Heart left ventricle (tissue), 13 donors: ENCODE data around the gene PREX1.
"Not testable (repeated sequence)": the region's sequence is repeated elsewhere in the genome, so short reads cannot be mapped to it uniquely, and the experiment has no call there.

Experiments used
- POLR2A ChIP-seq, 2 donors: fragments of 450-650 bp; IDR thresholded peaks; one replicate each; pipeline ENCODE4 v1.6.1; 2017; ENCODE audit warnings: antibody characterized with exemption in 2 of 2, mild to moderate bottlenecking in 2 of 2, moderate library complexity in 2 of 2
- TF ChIP-seq, protein P1 (sequence below), 12 donors: fragments of 200-600 bp; sonication (generic) in 4 of 12; IDR thresholded peaks; one replicate each; pipeline versions ENCODE4 v1.5.0 to v1.8.0; 2018 to 2022; ENCODE audit warnings: antibody characterized with exemption in 12 of 12, mild to moderate bottlenecking in 5 of 12
- donor health status: ischemic (EF 13 %, LVEDD 7.1; RV severe dilation, severe dysfunction).
- donor health status: DM: no; HTN: yes; CAD: no.
- donor health status: DM: no; HTN: no; CAD: no.
- donor health status: ischemic (EF 25% LVEDD 6.9; RV normal size, moderate dysfunction).
- donor health status: ischemic (EF 25% LVEDD 5.7; RV mildly dilated, moderate dysfunction).
- donor health status: ischemic (EF 35%, LVEDD 5.7; RV mildly dilated, moderate dysfunction).
- donor health status: nonischemic (EF 11% LVEDD 7.7; RV severe dilation, severe dysfunction).
- donor health status: DM: yes; HTN: yes; CAD: no.
- donor health status: PGD.
- donor health status: ischemic (EF 29% LVEDD 5.4; RV normal size, mild dysfunction).
- donor health status: nonischemic (EF 23%, LVEDD 6.1; RV moderate dilation, normal function).

DNA sequence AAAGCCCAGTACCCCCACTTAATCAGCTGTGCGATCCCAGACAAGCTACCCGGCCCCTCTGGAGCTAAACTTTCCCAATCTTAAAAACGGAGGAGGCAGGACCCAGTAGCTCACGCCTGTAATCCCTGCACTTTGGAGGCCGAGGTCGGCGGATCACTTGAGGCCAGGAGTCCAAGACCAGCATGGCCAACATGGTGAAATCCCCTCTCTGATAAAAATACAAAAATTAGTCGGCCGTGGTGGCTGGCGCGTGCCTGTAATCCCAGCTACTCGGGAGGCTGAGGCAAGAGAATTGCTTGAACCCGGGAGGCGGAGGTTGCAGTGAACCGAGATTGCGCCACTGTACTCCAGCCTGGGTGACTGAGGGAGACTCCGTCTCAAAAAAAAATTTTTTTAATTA is 1.3 kb downstream of the PREX1 start:
- TF ChIP-seq, protein P1, sequence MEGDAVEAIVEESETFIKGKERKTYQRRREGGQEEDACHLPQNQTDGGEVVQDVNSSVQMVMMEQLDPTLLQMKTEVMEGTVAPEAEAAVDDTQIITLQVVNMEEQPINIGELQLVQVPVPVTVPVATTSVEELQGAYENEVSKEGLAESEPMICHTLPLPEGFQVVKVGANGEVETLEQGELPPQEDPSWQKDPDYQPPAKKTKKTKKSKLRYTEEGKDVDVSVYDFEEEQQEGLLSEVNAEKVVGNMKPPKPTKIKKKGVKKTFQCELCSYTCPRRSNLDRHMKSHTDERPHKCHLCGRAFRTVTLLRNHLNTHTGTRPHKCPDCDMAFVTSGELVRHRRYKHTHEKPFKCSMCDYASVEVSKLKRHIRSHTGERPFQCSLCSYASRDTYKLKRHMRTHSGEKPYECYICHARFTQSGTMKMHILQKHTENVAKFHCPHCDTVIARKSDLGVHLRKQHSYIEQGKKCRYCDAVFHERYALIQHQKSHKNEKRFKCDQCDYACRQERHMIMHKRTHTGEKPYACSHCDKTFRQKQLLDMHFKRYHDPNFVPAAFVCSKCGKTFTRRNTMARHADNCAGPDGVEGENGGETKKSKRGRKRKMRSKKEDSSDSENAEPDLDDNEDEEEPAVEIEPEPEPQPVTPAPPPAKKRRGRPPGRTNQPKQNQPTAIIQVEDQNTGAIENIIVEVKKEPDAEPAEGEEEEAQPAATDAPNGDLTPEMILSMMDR (IDR thresholded peaks at IDR 0.05) = not testable (repeated sequence)
- not testable (repeated sequence) for TF ChIP-seq POLR2A (IDR thresholded peaks at IDR 0.05)
